ENCODE data around the gene ERBB4.

ERBB4 gene

DNA sequence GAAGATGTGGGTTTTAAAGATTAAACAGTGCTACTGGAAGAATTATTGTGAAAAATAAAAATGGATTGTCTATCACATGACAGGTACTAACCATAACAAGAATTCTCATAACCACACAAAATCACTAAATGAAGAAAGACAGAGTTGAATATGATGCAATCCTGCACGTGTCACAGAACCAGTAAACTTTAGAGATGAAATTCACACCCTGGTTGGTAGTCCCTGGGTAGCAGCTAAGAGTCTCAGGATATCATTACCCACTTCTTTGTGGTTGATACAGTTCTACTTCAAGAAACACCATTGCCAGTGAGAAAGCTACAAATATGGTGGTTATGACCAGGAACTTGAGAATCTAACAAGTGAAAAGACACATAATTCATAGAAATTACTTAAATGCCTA, 450.2 kb downstream of the ERBB4 start:
- no peak overlapping the region for H3K4me3 ChIP-seq (ENCODE audit: low read length)
- DNase-seq (ENCODE audit: low read depth) = no peak
- TF ChIP-seq, protein P1, sequence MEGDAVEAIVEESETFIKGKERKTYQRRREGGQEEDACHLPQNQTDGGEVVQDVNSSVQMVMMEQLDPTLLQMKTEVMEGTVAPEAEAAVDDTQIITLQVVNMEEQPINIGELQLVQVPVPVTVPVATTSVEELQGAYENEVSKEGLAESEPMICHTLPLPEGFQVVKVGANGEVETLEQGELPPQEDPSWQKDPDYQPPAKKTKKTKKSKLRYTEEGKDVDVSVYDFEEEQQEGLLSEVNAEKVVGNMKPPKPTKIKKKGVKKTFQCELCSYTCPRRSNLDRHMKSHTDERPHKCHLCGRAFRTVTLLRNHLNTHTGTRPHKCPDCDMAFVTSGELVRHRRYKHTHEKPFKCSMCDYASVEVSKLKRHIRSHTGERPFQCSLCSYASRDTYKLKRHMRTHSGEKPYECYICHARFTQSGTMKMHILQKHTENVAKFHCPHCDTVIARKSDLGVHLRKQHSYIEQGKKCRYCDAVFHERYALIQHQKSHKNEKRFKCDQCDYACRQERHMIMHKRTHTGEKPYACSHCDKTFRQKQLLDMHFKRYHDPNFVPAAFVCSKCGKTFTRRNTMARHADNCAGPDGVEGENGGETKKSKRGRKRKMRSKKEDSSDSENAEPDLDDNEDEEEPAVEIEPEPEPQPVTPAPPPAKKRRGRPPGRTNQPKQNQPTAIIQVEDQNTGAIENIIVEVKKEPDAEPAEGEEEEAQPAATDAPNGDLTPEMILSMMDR (IDR thresholded peaks at IDR 0.05; ENCODE audit: insufficient read depth, low read depth, low read length, missing control alignments) = no peak

DNA sequence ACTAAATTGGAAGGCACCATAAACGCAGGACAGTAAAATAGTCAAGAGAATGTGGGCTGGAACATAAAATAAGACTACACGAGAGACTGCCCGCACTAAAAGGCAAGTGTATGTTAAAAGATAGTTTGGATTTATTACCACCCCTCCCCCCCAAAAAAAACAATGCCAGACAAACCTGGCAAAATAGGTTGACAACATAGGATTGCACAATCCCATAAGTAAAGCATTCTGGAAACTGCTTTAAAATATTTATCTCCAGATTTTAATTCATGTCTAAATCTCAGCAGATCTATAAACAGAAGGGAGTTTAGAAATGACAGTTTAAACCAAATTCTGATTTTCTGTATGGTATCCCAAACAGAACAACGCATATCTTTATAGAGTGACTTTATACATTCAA, 455.1 kb downstream of the ERBB4 start:
- no peak for DNase-seq (ENCODE audit: low read depth)
- H3K4me3 ChIP-seq (ENCODE audit: low read length) = no peak overlapping the region
- TF ChIP-seq, protein P1 (IDR thresholded peaks at IDR 0.05; ENCODE audit: insufficient read depth, low read depth, low read length, missing control alignments) = no peak

DNA sequence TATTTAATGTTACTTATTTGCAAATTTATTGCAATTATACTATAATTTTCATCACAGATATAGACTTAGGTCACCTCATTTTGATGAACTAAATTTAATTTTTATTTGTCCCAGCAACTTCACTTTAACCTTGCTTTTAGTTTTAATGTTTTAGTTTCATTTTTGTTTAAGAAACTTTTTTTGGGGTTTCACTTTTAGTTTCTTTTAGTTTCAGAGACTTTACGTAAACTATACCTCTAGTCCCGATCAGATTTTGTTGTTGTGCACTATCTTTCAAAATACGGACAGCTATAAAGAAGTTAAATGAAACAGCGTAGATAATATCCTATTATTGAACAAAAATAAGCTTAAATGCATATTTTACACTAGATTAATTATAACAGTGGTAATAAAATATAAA, 460.5 kb downstream of the ERBB4 start:
- no peak for DNase-seq (ENCODE audit: low read depth)
- H3K4me3 ChIP-seq (ENCODE audit: low read length) = no peak overlapping the region
- TF ChIP-seq, protein P1 (IDR thresholded peaks at IDR 0.05; ENCODE audit: insufficient read depth, low read depth, low read length, missing control alignments) = no peak

GRCh38 chr2:212076456-212076855, 462.1 kb downstream of the ERBB4 start:
- H3K4me3 ChIP-seq (ENCODE audit: low read length) = no peak overlapping the region
- DNase-seq (ENCODE audit: low read depth) = no peak
- TF ChIP-seq, protein P1 (IDR thresholded peaks at IDR 0.05; ENCODE audit: insufficient read depth, low read depth, low read length, missing control alignments) = no peak

DNA sequence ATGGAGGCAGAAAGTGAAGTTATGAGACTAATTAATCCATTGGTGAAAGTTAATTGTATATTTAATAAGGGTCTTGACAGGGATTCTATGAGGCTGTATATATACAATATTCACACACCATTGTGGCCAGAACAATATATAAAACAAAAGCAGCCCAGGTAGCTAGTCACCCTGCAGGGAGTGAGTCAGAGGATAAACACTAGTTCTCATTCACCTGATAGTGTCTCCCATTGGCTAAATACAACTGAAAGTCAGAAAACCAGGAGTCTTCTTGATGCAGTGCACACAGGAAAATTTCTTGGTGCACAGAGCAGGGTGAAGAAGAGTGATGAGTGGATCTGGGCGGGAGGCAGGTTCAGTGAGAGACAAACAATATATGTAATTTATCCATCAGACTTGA, 465.2 kb downstream of the ERBB4 start:
- H3K4me3 ChIP-seq (ENCODE audit: low read length) = no peak overlapping the region
- TF ChIP-seq, protein P1 (IDR thresholded peaks at IDR 0.05; ENCODE audit: insufficient read depth, low read depth, low read length, missing control alignments) = no peak
- peak; percentile 67 for DNase-seq (ENCODE audit: low read depth)

DNA sequence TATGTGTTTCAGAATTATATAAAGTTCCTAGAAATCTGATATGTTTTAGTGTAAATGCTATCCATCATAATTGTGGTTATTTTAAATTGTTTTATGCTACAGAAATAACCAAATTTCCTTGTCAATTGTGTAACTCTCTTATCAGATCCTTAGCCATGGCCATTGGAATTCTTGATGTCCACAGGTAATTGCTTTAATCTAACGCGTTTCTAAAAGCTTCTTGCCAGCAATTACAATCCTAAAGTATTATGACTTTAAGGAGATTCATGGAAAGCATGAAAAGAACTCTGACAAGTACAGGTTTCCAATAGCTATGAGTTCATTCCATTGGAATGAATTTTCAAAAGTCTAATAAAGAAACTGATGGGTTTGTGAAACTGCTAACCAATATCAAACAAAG, 472.1 kb downstream of the ERBB4 start:
- no peak for DNase-seq (ENCODE audit: low read depth)
- H3K4me3 ChIP-seq (ENCODE audit: low read length) = no peak overlapping the region
- TF ChIP-seq, protein P1 (IDR thresholded peaks at IDR 0.05; ENCODE audit: insufficient read depth, low read depth, low read length, missing control alignments) = no peak

- no peak overlapping the region for H3K4me3 ChIP-seq (ENCODE audit: low read length)
- TF ChIP-seq, protein P1 (IDR thresholded peaks at IDR 0.05; ENCODE audit: insufficient read depth, low read depth, low read length, missing control alignments) = no peak
- no peak for DNase-seq (ENCODE audit: low read depth)
These were observed 474.3 kb downstream of the ERBB4 start for GRCh38 chr2:212064318-212064717.

Data from epithelial cell of esophagus (primary cell).